Motor neuron (in vitro differentiated cells): Measurements from ENCODE around the gene PTPRR. TPM values are rescaled to one million over a fixed set of nuclear protein-coding genes. Genes with fewer than 3 reads are reported as not detected.

ENCODE experiments used
- ATAC-seq, 8 experiments: fragments of 200-7000 bp; cut with Tn5 transposase; replicated peaks in 6 of 8; 2 replicates each; pipeline ENCODE4 v1.8.0; 2021; ENCODE audit warnings: mild to moderate bottlenecking in 8 of 8, moderate library complexity in 8 of 8
- H3K27ac ChIP-seq, 2 donors: fragments of 250-450 bp; sonication (Bioruptor Pico); 2 replicates each; pipeline ENCODE4 v1.9.0; 2021; ENCODE audit warnings: antibody characterized with exemption in 2 of 2, mild to moderate bottlenecking in 2 of 2, moderate library complexity in 1 of 2
- H3K4me1 ChIP-seq, 2 donors: fragments of 250-450 bp; sonication (Bioruptor Pico); replicated peaks in 1 of 2; 2 replicates each; pipeline ENCODE4 v1.6.1; 2021; ENCODE audit warnings: antibody characterized with exemption in 2 of 2, mild to moderate bottlenecking in 2 of 2, moderate library complexity in 1 of 2
- H3K4me3 ChIP-seq, 5 donors: fragments of 250-450 bp; sonication (Bioruptor Pico); 2 replicates each; pipeline ENCODE4 v1.9.0; 2021; ENCODE audit warnings: antibody characterized with exemption in 5 of 5, mild to moderate bottlenecking in 5 of 5, moderate library complexity in 4 of 5
- WGBS, 10 experiments: fragments of 450-650 bp; shearing (Covaris generic); methylation state at CpG; one replicate each; pipeline ENCODE4 v1.0.0; 2022; 5-methylcytosine and 5-hydroxymethylcytosine counted together
- in situ Hi-C, 9 experiments: fragments of 400-800 bp; cut with MboI; loops; one replicate each; pipeline ENCODE4 v1.15.0; 2021; ENCODE audit warnings: low sequenced_read_pairs in 9 of 9, low pct_unique_long_range_greater_than_20kb in 2 of 9; ENCODE audit not compliant: unreplicated experiment in 9 of 9
- total RNA-seq, 8 experiments: library from RNA; unstranded; fragments of 300-600 nt; gene quantifications; 2 replicates each; pipeline versions ENCODE4 v1.2.3 to v1.2.4, GENCODE V29; 2022

PTPRR gene
- total RNA-seq, 8 experiments from 2014 or later = 0.18 to 3.6 (median 2.1) TPM; not detected in 1

- Histone ChIP-seq H3K27ac (no peak overlapping the region), H3K4me3 (peak overlapping the region in 2 of 5 donors; percentile 15 to 16), H3K4me1 (no peaks in the 10 kb centered on the region)
- ATAC-seq = peak; percentile 32 to 92 (median 80)
- WGBS, 10 experiments = 0 to 76% (median 57%) methylated on average over 1 to 13 of the region's 19 CpGs
- in situ Hi-C loops = loop anchor here in 4 of 9 experiments (10.0 to 25.0 kb wide), 5 partner anchors 125 to 933 kb away; partner anchors contain the start of gene KCNMB4 (in 1 of the 4)
Observed at GRCh38 chr12:70719672-70720420, 200.7 kb downstream of the PTPRR start.

- H3K27ac ChIP-seq = no peak overlapping the region
- H3K4me3 ChIP-seq = no peak overlapping the region
- in situ Hi-C loops = loop anchor here in 4 of 9 experiments (10.0 to 25.0 kb wide), 5 partner anchors 124 to 932 kb away; partner anchors contain the start of gene KCNMB4 (in 1 of the 4)
- no peaks in the 10 kb centered on the region for H3K4me1 ChIP-seq
- WGBS, 10 experiments = 77 to 100% (median 92%) methylated on average over 1 to 11 of the region's 12 CpGs
- ATAC-seq = no peak
Observed at GRCh38 chr12:70719071-70719470, 201.5 kb downstream of the PTPRR start.

- H3K4me1 ChIP-seq = no peaks in the 10 kb centered on the region
- in situ Hi-C loops = loop anchor here in 4 of 9 experiments (10.0 to 25.0 kb wide), 5 partner anchors 117 to 925 kb away; partner anchors contain the start of gene KCNMB4 (in 1 of the 4)
- H3K27ac ChIP-seq = no peak overlapping the region
- ATAC-seq = no peak
- 35 to 100% (median 78%) methylated on average over 1 to 3 of the region's 3 CpGs; no CpG with 5 or more reads in 2 of the 10 experiments for WGBS, 10 experiments
- H3K4me3 ChIP-seq = no peak overlapping the region
Observed at GRCh38 chr12:70711831-70712230, 208.7 kb downstream of the PTPRR start.

GRCh38 chr12:70709022-70709421 lies 211.5 kb downstream of the PTPRR start:
- ATAC-seq = no peak
- WGBS, 10 experiments = 40 to 100% (median 72%) methylated on average over 1 to 2 of the region's 2 CpGs; no CpG with 5 or more reads in 2 of the 10 experiments
- in situ Hi-C loops = loop anchor here in 4 of 9 experiments (25.0 kb wide), 3 partner anchors 347 to 922 kb away; partner anchors contain the start of gene KCNMB4 (in 1 of the 4)
- no peaks in the 10 kb centered on the region for H3K4me1 ChIP-seq
- no peak overlapping the region for H3K27ac ChIP-seq
- no peak overlapping the region for H3K4me3 ChIP-seq

- no peak overlapping the region for H3K4me3 ChIP-seq
- no peak overlapping the region for H3K27ac ChIP-seq
- in situ Hi-C loops = loop anchor here in 4 of 9 experiments (25.0 kb wide), 3 partner anchors 344 to 919 kb away; partner anchors contain the start of gene KCNMB4 (in 1 of the 4)
- 0 to 100% (median 82%) methylated on average over 1 to 2 of the region's 2 CpGs for WGBS, 10 experiments
- H3K4me1 ChIP-seq = no peaks in the 10 kb centered on the region
- ATAC-seq = peak in 1 of 8 experiments; percentile 47
Observed at GRCh38 chr12:70706611-70707010, 213.9 kb downstream of the PTPRR start.

GRCh38 chr12:70698345-70698744 lies 222.2 kb downstream of the PTPRR start:
- Histone ChIP-seq H3K4me3 (no peak overlapping the region), H3K27ac (no peak overlapping the region), H3K4me1 (no peaks in the 10 kb centered on the region)
- WGBS, 10 experiments = 100% methylated on average over 1 of the region's 1 CpG; no CpG with 5 or more reads in 7 of the 10 experiments
- in situ Hi-C loops = no loop called here
- ATAC-seq = no peak

- peak in 2 of 8 experiments; percentile 55 to 79 for ATAC-seq
- no peak overlapping the region for H3K27ac ChIP-seq
- in situ Hi-C loops = no loop called here
- H3K4me1 ChIP-seq = no peaks in the 10 kb centered on the region
- 0 to 100% (median 83%) methylated on average over 1 to 3 of the region's 3 CpGs for WGBS, 10 experiments
- no peak overlapping the region for H3K4me3 ChIP-seq
Observed at GRCh38 chr12:70695361-70696023, 225.0 kb downstream of the PTPRR start.

- in situ Hi-C loops = no loop called here
- ATAC-seq = peak in 3 of 8 experiments; percentile 24 to 79 (median 69)
- H3K4me3 ChIP-seq = no peak overlapping the region
- no peak overlapping the region for H3K27ac ChIP-seq
- no peaks in the 10 kb centered on the region for H3K4me1 ChIP-seq
Observed at GRCh38 chr12:70692681-70693288, 227.8 kb downstream of the PTPRR start.

- no peak overlapping the region for H3K27ac ChIP-seq
- 56 to 100% (median 88%) methylated on average over 2 to 5 of the region's 5 CpGs for WGBS, 10 experiments
Observed at GRCh38 chr12:70691018-70691672, 229.4 kb downstream of the PTPRR start.

GRCh38 chr12:70686907-70687306 lies 233.6 kb downstream of the PTPRR start:
- no peaks in the 10 kb centered on the region for H3K4me1 ChIP-seq
- in situ Hi-C loops = no loop called here
- WGBS, 10 experiments = 0 to 60% (median 38%) methylated on average over 1 of the region's 1 CpG; no CpG with 5 or more reads in 3 of the 10 experiments
- H3K4me3 ChIP-seq = no peak overlapping the region
- ATAC-seq = no peak
- H3K27ac ChIP-seq = no peak overlapping the region

More at GRCh38 chr12:70691018-70691672, 229.4 kb downstream of the PTPRR start:
- no peak for ATAC-seq
- Histone ChIP-seq H3K4me3 (no peak overlapping the region), H3K4me1 (no peaks in the 10 kb centered on the region)
- in situ Hi-C loops = no loop called here

- Histone ChIP-seq H3K4me3 (no peak overlapping the region), H3K4me1 (no peaks in the 10 kb centered on the region), H3K27ac (no peak overlapping the region)
- in situ Hi-C loops = no loop called here
- no peak for ATAC-seq
- 0 to 94% (median 73%) methylated on average over 1 to 2 of the region's 2 CpGs; no CpG with 5 or more reads in 1 of the 10 experiments for WGBS, 10 experiments
Observed at GRCh38 chr12:70686299-70686698, 234.2 kb downstream of the PTPRR start.

GRCh38 chr12:70683976-70684375 lies 236.6 kb downstream of the PTPRR start:
- H3K4me3 ChIP-seq = no peak overlapping the region
- WGBS, 10 experiments = 50 to 100% (median 87%) methylated on average over 1 to 3 of the region's 3 CpGs; no CpG with 5 or more reads in 1 of the 10 experiments
- ATAC-seq = no peak
- H3K4me1 ChIP-seq = no peaks in the 10 kb centered on the region
- H3K27ac ChIP-seq = no peak overlapping the region
- in situ Hi-C loops = no loop called here
